Ectodermal cell (in vitro differentiated cells): ENCODE data around the gene EPHA8. TPM values are rescaled to one million over a fixed set of nuclear protein-coding genes. Genes with fewer than 3 reads are reported as not detected.

ENCODE experiments used
- H3K27ac ChIP-seq: 2 replicates; pipeline ENCODE4 v1.7.0; 2013; ENCODE audit warnings: mild to moderate bottlenecking, low read depth, low read length; ENCODE audit not compliant: insufficient read depth, poor library complexity, severe bottlenecking
- H3K27me3 ChIP-seq: 2 replicates; pipeline ENCODE4 v1.7.0; 2013; ENCODE audit warnings: mild to moderate bottlenecking, low read length; ENCODE audit not compliant: insufficient read depth, control insufficient read depth, poor library complexity, severe bottlenecking
- H3K36me3 ChIP-seq: one replicate; pipeline ENCODE4 v1.7.0; 2013; ENCODE audit warnings: low read length; ENCODE audit not compliant: control insufficient read depth, insufficient read depth
- H3K4me1 ChIP-seq: one replicate; pipeline ENCODE4 v1.7.0; 2013; ENCODE audit warnings: low read length; ENCODE audit not compliant: control insufficient read depth, insufficient read depth
- H3K4me3 ChIP-seq: 2 replicates; pipeline ENCODE4 v1.7.0; 2013; ENCODE audit warnings: low read depth, low read length, control low read depth; ENCODE audit not compliant: insufficient read depth
- H3K9me3 ChIP-seq: 2 replicates; pipeline ENCODE4 v1.7.0; 2013; ENCODE audit warnings: mild to moderate bottlenecking, low read length, moderate library complexity; ENCODE audit not compliant: control insufficient read depth
- WGBS, 2 experiments: methylation state at CpG; one replicate each; pipeline ENCODE4 v1.1.7; 2013; ENCODE audit warnings: missing lambda C conversion rate in 2 of 2; 5-methylcytosine and 5-hydroxymethylcytosine counted together
- polyA plus RNA-seq, 4 experiments: library from polyadenylated mRNA; stranded (reverse); fragments of 50-300 nt; gene quantifications; one replicate each; pipeline ENCODE4 v1.2.3, GENCODE V29; 2013

EPHA8 gene
- not detected for polyA plus RNA-seq (2013, experiment 1 of 4)
- 0.28 TPM for polyA plus RNA-seq (2013, experiment 2 of 4)
- 0.21 TPM for polyA plus RNA-seq (2013, experiment 3 of 4)
- 0.36 TPM for polyA plus RNA-seq (2013, experiment 4 of 4)

- peak within 1 kb of the TSS; percentile 34 for H3K4me3 ChIP-seq
- H3K27me3 ChIP-seq: peaks cover 58% of the 10 kb centered on the region
- H3K4me1 ChIP-seq: peaks cover 16% of the 10 kb centered on the region
- H3K9me3 ChIP-seq: no peaks in the 10 kb centered on the region
- no peaks in the 10 kb centered on the region for H3K36me3 ChIP-seq
- no peak within 1 kb of the TSS for H3K27ac ChIP-seq
- 10% methylated on average over 81 of the region's 81 CpGs for WGBS, 2 experiments
Observed at GRCh38 chr1:22562584-22563583, at the start of gene EPHA8. Gene EPHA8 (plus strand): TSS chr1:22563489. CDS start chr1:22563636, 147 bp downstream.

GRCh38 chr1:22516906-22517571, 46.2 kb upstream of the EPHA8 start:
- no peaks in the 10 kb centered on the region for H3K4me1 ChIP-seq
- no peaks in the 10 kb centered on the region for H3K9me3 ChIP-seq
- no peak overlapping the region for H3K4me3 ChIP-seq
- WGBS, 2 experiments: 93 to 96% methylated on average over 16 of the region's 16 CpGs
- peaks cover 29% of the 10 kb centered on the region for H3K36me3 ChIP-seq
- H3K27ac ChIP-seq: no peak overlapping the region
- no peaks in the 10 kb centered on the region for H3K27me3 ChIP-seq

GRCh38 chr1:22517956-22518355, 45.3 kb upstream of the EPHA8 start:
- H3K4me1 ChIP-seq: no peaks in the 10 kb centered on the region
- H3K27me3 ChIP-seq: no peaks in the 10 kb centered on the region
- WGBS, 2 experiments: 94 to 96% methylated on average over 7 of the region's 7 CpGs
- no peak overlapping the region for H3K27ac ChIP-seq
- no peaks in the 10 kb centered on the region for H3K9me3 ChIP-seq
- H3K36me3 ChIP-seq: peaks cover 31% of the 10 kb centered on the region
- H3K4me3 ChIP-seq: no peak overlapping the region

- 91 to 94% methylated on average over 3 of the region's 3 CpGs for WGBS, 2 experiments
- peaks cover 31% of the 10 kb centered on the region for H3K36me3 ChIP-seq
Observed at GRCh38 chr1:22518379-22518778, 44.9 kb upstream of the EPHA8 start.

GRCh38 chr1:22520871-22521270, 42.4 kb upstream of the EPHA8 start:
- Histone ChIP-seq H3K36me3 (peaks cover 32% of the 10 kb centered on the region), H3K27me3 (no peaks in the 10 kb centered on the region), H3K4me3 (no peak overlapping the region), H3K9me3 (no peaks in the 10 kb centered on the region), H3K27ac (no peak overlapping the region), H3K4me1 (no peaks in the 10 kb centered on the region)
- 97 to 98% methylated on average over 7 to 9 of the region's 9 CpGs for WGBS, 2 experiments

More at GRCh38 chr1:22518379-22518778, 44.9 kb upstream of the EPHA8 start:
- H3K9me3 ChIP-seq: no peaks in the 10 kb centered on the region
- H3K27me3 ChIP-seq: no peaks in the 10 kb centered on the region
- no peaks in the 10 kb centered on the region for H3K4me1 ChIP-seq
- no peak overlapping the region for H3K27ac ChIP-seq
- H3K4me3 ChIP-seq: no peak overlapping the region

- H3K27ac ChIP-seq: no peak overlapping the region
- H3K36me3 ChIP-seq: peaks cover 32% of the 10 kb centered on the region
- 95 to 97% methylated on average over 4 of the region's 4 CpGs for WGBS, 2 experiments
- H3K4me3 ChIP-seq: no peak overlapping the region
- no peaks in the 10 kb centered on the region for H3K27me3 ChIP-seq
- no peaks in the 10 kb centered on the region for H3K9me3 ChIP-seq
- no peaks in the 10 kb centered on the region for H3K4me1 ChIP-seq
Observed at GRCh38 chr1:22521692-22522091, 41.6 kb upstream of the EPHA8 start.

GRCh38 chr1:22522221-22522743, 41.0 kb upstream of the EPHA8 start:
- no peaks in the 10 kb centered on the region for H3K9me3 ChIP-seq
- H3K4me3 ChIP-seq: no peak overlapping the region
- no peak overlapping the region for H3K27ac ChIP-seq
- no peaks in the 10 kb centered on the region for H3K27me3 ChIP-seq
- peaks cover 32% of the 10 kb centered on the region for H3K36me3 ChIP-seq
- H3K4me1 ChIP-seq: no peaks in the 10 kb centered on the region
- 96% methylated on average over 6 of the region's 7 CpGs for WGBS, 2 experiments

- Histone ChIP-seq H3K4me1 (no peaks in the 10 kb centered on the region), H3K27ac (no peak overlapping the region), H3K36me3 (peaks cover 18% of the 10 kb centered on the region), H3K4me3 (no peak overlapping the region), H3K9me3 (no peaks in the 10 kb centered on the region), H3K27me3 (no peaks in the 10 kb centered on the region)
- WGBS, 2 experiments: 93 to 94% methylated on average over 5 of the region's 5 CpGs
Observed at GRCh38 chr1:22524481-22524880, 38.8 kb upstream of the EPHA8 start.

GRCh38 chr1:22525211-22525610, 38.1 kb upstream of the EPHA8 start:
- Histone ChIP-seq H3K36me3 (peaks cover 17% of the 10 kb centered on the region), H3K27me3 (no peaks in the 10 kb centered on the region), H3K27ac (no peak overlapping the region), H3K9me3 (no peaks in the 10 kb centered on the region), H3K4me3 (no peak overlapping the region), H3K4me1 (no peaks in the 10 kb centered on the region)
- 94 to 99% methylated on average over 3 of the region's 3 CpGs for WGBS, 2 experiments

- H3K4me1 ChIP-seq: no peaks in the 10 kb centered on the region
- no peak overlapping the region for H3K4me3 ChIP-seq
- no peaks in the 10 kb centered on the region for H3K27me3 ChIP-seq
- H3K36me3 ChIP-seq: peaks cover 14% of the 10 kb centered on the region
- 95% methylated on average over 11 of the region's 11 CpGs for WGBS, 2 experiments
- H3K27ac ChIP-seq: no peak overlapping the region
- no peaks in the 10 kb centered on the region for H3K9me3 ChIP-seq
Observed at GRCh38 chr1:22525646-22526045, 37.6 kb upstream of the EPHA8 start.
